SU-DHL-6 (cell line): ENCODE results near the gene ZNF581.

Source experiments
- H2AFZ ChIP-seq: fragments of 200-600 bp; sonication (generic); 2 replicates; pipeline ENCODE4 v1.6.1; 2014; ENCODE audit warnings: low read depth, mild to moderate bottlenecking, moderate library complexity, mixed read lengths, antibody characterized with exemption, low read length; ENCODE audit not compliant: severe bottlenecking
- H3F3A ChIP-seq: fragments of 200-600 bp; shearing (Covaris generic); 2 replicates; pipeline ENCODE4 v1.6.0; 2016; ENCODE audit warnings: antibody characterized with exemption, mild to moderate bottlenecking; ENCODE audit not compliant: insufficient read depth
- H3K27ac ChIP-seq: fragments of 200-600 bp; sonication (generic); 2 replicates; pipeline ENCODE4 v1.5.1; 2016; ENCODE audit warnings: low read depth, mild to moderate bottlenecking, low read length, moderate library complexity, mixed read lengths
- H3K27me3 ChIP-seq: fragments of 200-600 bp; sonication (generic), shearing (Covaris generic); 2 replicates; pipeline ENCODE4 v1.6.0; 2014; ENCODE audit warnings: mild to moderate bottlenecking, low read length
- H3K36me3 ChIP-seq: fragments of 200-600 bp; sonication (generic); 2 replicates; pipeline ENCODE4 v1.6.1; 2014; ENCODE audit warnings: mild to moderate bottlenecking, low read length, mixed read lengths
- H3K4me2 ChIP-seq: fragments of 300-600, 200-600 bp; shearing (Covaris generic), sonication (generic); 2 replicates; pipeline ENCODE4 v1.6.0; 2014; ENCODE audit warnings: low read length, low read depth, mild to moderate bottlenecking; ENCODE audit not compliant: poor library complexity, severe bottlenecking
- H3K4me3 ChIP-seq: fragments of 200-600 bp; sonication (generic); 2 replicates; pipeline ENCODE4 v1.5.1; 2014; ENCODE audit warnings: antibody characterized with exemption, low read length, mild to moderate bottlenecking, mixed read lengths; ENCODE audit not compliant: insufficient read depth, poor library complexity, severe bottlenecking
- H3K79me2 ChIP-seq: fragments of 200-600 bp; sonication (generic); 2 replicates; pipeline ENCODE4 v1.6.1; 2014; ENCODE audit warnings: mild to moderate bottlenecking, low read length, moderate library complexity; ENCODE audit not compliant: insufficient read depth
- H3K9ac ChIP-seq: fragments of 200-600 bp; sonication (generic); 2 replicates; pipeline ENCODE4 v1.7.0; 2014; ENCODE audit warnings: mild to moderate bottlenecking, low read length
- H3K9me2 ChIP-seq: fragments of 200-600 bp; sonication (generic); replicated peaks from 2 replicates; pipeline ENCODE4 v1.6.1; 2014; ENCODE audit warnings: low read length; ENCODE audit not compliant: insufficient read depth
- H3K9me3 ChIP-seq: fragments of 200-600 bp; sonication (generic); 2 replicates; pipeline ENCODE4 v1.6.1; 2014; ENCODE audit warnings: low read length, mixed read lengths; ENCODE audit not compliant: insufficient read depth
- H4K20me1 ChIP-seq: fragments of 200-600 bp; sonication (generic); 2 replicates; pipeline ENCODE4 v1.6.1; 2014; ENCODE audit warnings: low read depth, mild to moderate bottlenecking, antibody characterized with exemption, low read length, moderate library complexity, mixed read lengths
- CTCF ChIP-seq: fragments of 200-600 bp; sonication (generic); IDR thresholded peaks from one replicate; pipeline ENCODE4 v1.5.1; 2017; ENCODE audit warnings: antibody characterized with exemption, mild to moderate bottlenecking, low read length, moderate library complexity; ENCODE audit not compliant: insufficient read depth, poor library complexity, severe bottlenecking
- EZH2phosphoT487 ChIP-seq: fragments of 200-600 bp; sonication (generic), shearing (Covaris generic); conservative IDR thresholded peaks from 2 replicates; pipeline ENCODE4 v1.6.1; 2018; ENCODE audit warnings: mild to moderate bottlenecking, antibody characterized with exemption, low read length, moderate library complexity, mixed read lengths

Gene ZNF581

GRCh38 chr19:55687281-55688201 lies 44.1 kb downstream of the ZNF581 start:
- Histone ChIP-seq H3K79me2 (peaks cover 39% of the 10 kb centered on the region), H3K9ac (no peak overlapping the region), H3K9me3 (no peaks in the 10 kb centered on the region), H4K20me1 (no peaks in the 10 kb centered on the region; the same call in 1 of the 2 replicates), H3K4me3 (no peak overlapping the region), H3K27me3 (no peaks in the 10 kb centered on the region), H3K9me2 (no peaks in the 10 kb centered on the region), H3K27ac (no peak overlapping the region), H3K4me2 (no peak overlapping the region), H3K36me3 (no peaks in the 10 kb centered on the region), H3F3A (no peaks in the 10 kb centered on the region), H2AFZ (no peak overlapping the region)
- TF ChIP-seq CTCF (no peak), EZH2phosphoT487 (no peak)

- Histone ChIP-seq H3K4me3 (no peak overlapping the region), H3K9ac (no peak overlapping the region), H3K9me3 (no peaks in the 10 kb centered on the region), H2AFZ (no peak overlapping the region), H3K4me2 (no peak overlapping the region), H3F3A (no peaks in the 10 kb centered on the region), H3K9me2 (no peaks in the 10 kb centered on the region), H3K27me3 (no peaks in the 10 kb centered on the region), H3K27ac (no peak overlapping the region), H3K79me2 (peaks cover 32% of the 10 kb centered on the region), H3K36me3 (no peaks in the 10 kb centered on the region), H4K20me1 (no peaks in the 10 kb centered on the region; the same call in 1 of the 2 replicates)
- TF ChIP-seq EZH2phosphoT487 (no peak), CTCF (no peak)
These were observed 45.2 kb downstream of the ZNF581 start for GRCh38 chr19:55688422-55689218.

- Histone ChIP-seq H4K20me1 (no peaks in the 10 kb centered on the region; the same call in 1 of the 2 replicates), H3K4me3 (no peak overlapping the region), H3K36me3 (no peaks in the 10 kb centered on the region)
These were observed 46.1 kb downstream of the ZNF581 start for GRCh38 chr19:55689411-55690108.

More at GRCh38 chr19:55689411-55690108, 46.1 kb downstream of the ZNF581 start:
- Histone ChIP-seq H3K9me3 (no peaks in the 10 kb centered on the region), H3K79me2 (peaks cover 23% of the 10 kb centered on the region), H2AFZ (no peak overlapping the region), H3K27ac (no peak overlapping the region), H3F3A (no peaks in the 10 kb centered on the region), H3K9me2 (no peaks in the 10 kb centered on the region), H3K4me2 (no peak overlapping the region), H3K27me3 (no peaks in the 10 kb centered on the region), H3K9ac (no peak overlapping the region)
- TF ChIP-seq EZH2phosphoT487: no peak
- no peak for TF ChIP-seq CTCF
